ENCODE results near the gene MPDZ. TPM values are rescaled to one million over a fixed set of nuclear protein-coding genes. Genes with fewer than 3 reads are reported as not detected.

The MPDZ gene
- total RNA-seq, 1 experiment from 2014 or later, result 46.7 TPM

- no peak overlapping the region for H2BK20ac ChIP-seq (ENCODE audit: low read depth, low read length, poor library complexity, severe bottlenecking)
- H3K56ac ChIP-seq (ENCODE audit: insufficient read length, low read depth, low read length), result no peak overlapping the region
- H2BK5ac ChIP-seq (ENCODE audit: insufficient read length, low read length), result no peak overlapping the region
- no peak for DNase-seq
- no peak overlapping the region for H3T11ph ChIP-seq (ENCODE audit: low read length)
- no peaks in the 10 kb centered on the region for H3K9me3 ChIP-seq (ENCODE audit: control insufficient read depth, low read depth, low read length)
- no peak overlapping the region for H2BK12ac ChIP-seq (ENCODE audit: insufficient read length, low read depth, low read length)
- no peak overlapping the region for H3K27ac ChIP-seq (ENCODE audit: insufficient read length, low read depth, low read length)
- H2AFZ ChIP-seq (ENCODE audit: low read length), result no peak overlapping the region
- H4K20me1 ChIP-seq (ENCODE audit: control insufficient read depth, insufficient read depth, insufficient read length), result no peaks in the 10 kb centered on the region
- H4K5ac ChIP-seq (ENCODE audit: insufficient read length, low read depth, low read length), result no peak overlapping the region
- no peak overlapping the region for H3K4ac ChIP-seq (ENCODE audit: low read depth, low read length)
- H3K27me3 Mint-ChIP-seq (ENCODE audit: low read depth), result no peaks in the 10 kb centered on the region
- H4K8ac ChIP-seq (replicated peaks; ENCODE audit: insufficient read length, low read depth, low read length), result no peak overlapping the region
- no peak overlapping the region for H2BK120ac ChIP-seq (ENCODE audit: low read depth, low read length, poor library complexity, severe bottlenecking)
- H3K4me3 Mint-ChIP-seq, result no peak overlapping the region
- H2AK5ac ChIP-seq (ENCODE audit: insufficient read length, low read length), result no peak overlapping the region
- no peaks in the 10 kb centered on the region for H3K27me3 ChIP-seq (ENCODE audit: insufficient read depth, low read length)
- no peak overlapping the region for H3K18ac ChIP-seq (ENCODE audit: insufficient read length, low read depth, low read length)
- peaks cover under 1% of the 10 kb centered on the region; the same call in 1 of the 2 replicates for H3K79me2 ChIP-seq (ENCODE audit: insufficient read depth, low read length)
- H3K9ac ChIP-seq (ENCODE audit: extremely low read depth, insufficient read length, low read length), result no peak overlapping the region
- no peak overlapping the region for H3K14ac ChIP-seq (ENCODE audit: insufficient read depth, low read length)
- no peak overlapping the region for H3K27ac Mint-ChIP-seq
- no peak for TF ChIP-seq CTCF (conservative IDR thresholded peaks at IDR 0.05)
- H3K4me2 ChIP-seq (ENCODE audit: insufficient read depth, insufficient read length, low read length), result no peak overlapping the region
- H4K91ac ChIP-seq (ENCODE audit: insufficient read length, low read depth, low read length), result no peak overlapping the region
- peaks cover 6% of the 10 kb centered on the region for H3K23me2 ChIP-seq (ENCODE audit: insufficient read length, low read depth, low read length, poor library complexity, severe bottlenecking)
- no peak overlapping the region for H3K23ac ChIP-seq (ENCODE audit: insufficient read length, low read depth, low read length)
- H3K4me1 Mint-ChIP-seq, result peaks cover 5% of the 10 kb centered on the region in 2 experiments
- H3K4me1 ChIP-seq (ENCODE audit: insufficient read depth, low read length), result no peaks in the 10 kb centered on the region; the same call in 1 of the 2 replicates
- no peak overlapping the region for H2BK15ac ChIP-seq (ENCODE audit: low read depth, low read length)
- H3K36me3 Mint-ChIP-seq (ENCODE audit: insufficient read depth in 1 of 3, low read depth in 3 of 3), result no peaks in the 10 kb centered on the region
- no peaks in the 10 kb centered on the region for H3K79me1 ChIP-seq (ENCODE audit: insufficient read depth, low read depth, low read length, poor library complexity, severe bottlenecking)
- H3K9me3 Mint-ChIP-seq, result no peaks in the 10 kb centered on the region
These were observed 3.5 kb upstream of the MPDZ start for GRCh38 chr9:13282998-13283397.
